SK-N-MC (cell line): ENCODE data around the gene DCLK1.

ENCODE experiments used
- DNase-seq: peaks from one replicate; pipeline ENCODE4 v3.0.0-alpha.2; 2011; ENCODE audit warnings: low read depth, low spot score
- H3K27ac ChIP-seq: fragments of 200-600 bp; sonication (generic); 2 replicates; pipeline ENCODE4 v1.5.1; 2016; ENCODE audit warnings: mixed run types
- H3K36me3 ChIP-seq: fragments of 200-600 bp; sonication (generic); 2 replicates; pipeline ENCODE4 v1.6.1; 2017; ENCODE audit warnings: antibody characterized with exemption, low read length, mixed read lengths; ENCODE audit not compliant: insufficient read depth
- H3K4me3 ChIP-seq: fragments of 200-600 bp; sonication (generic); 2 replicates; pipeline ENCODE4 v1.5.1; 2016
- H3K9ac ChIP-seq: fragments of 200-600 bp; sonication (generic); 2 replicates; pipeline ENCODE4 v1.8.0; 2017; ENCODE audit warnings: mixed run types, mixed read lengths; ENCODE audit not compliant: insufficient read length
- H3K9me3 ChIP-seq: fragments of 200-600 bp; sonication (generic); 2 replicates; pipeline ENCODE4 v1.6.1; 2017; ENCODE audit warnings: low read depth, mild to moderate bottlenecking, antibody characterized with exemption, low read length, moderate library complexity, mixed read lengths
- EZH2 ChIP-seq: fragments of 200-600 bp; sonication (generic); IDR thresholded peaks from one replicate; pipeline ENCODE4 v1.6.1; 2017; ENCODE audit warnings: antibody characterized with exemption
- FOXP2 ChIP-seq: optimal IDR thresholded peaks from 2 replicates; pipeline ENCODE3; 2011; ENCODE audit warnings: mild to moderate bottlenecking, moderate library complexity; ENCODE audit not compliant: insufficient read depth; ENCODE audit errors: extremely low read length, control extremely low read depth
- POLR2AphosphoS5 ChIP-seq: IDR thresholded peaks from 2 replicates; pipeline ENCODE4 v1.6.1; 2012; ENCODE audit warnings: mild to moderate bottlenecking, low read depth, low read length, borderline replicate concordance

DCLK1 gene

DNA sequence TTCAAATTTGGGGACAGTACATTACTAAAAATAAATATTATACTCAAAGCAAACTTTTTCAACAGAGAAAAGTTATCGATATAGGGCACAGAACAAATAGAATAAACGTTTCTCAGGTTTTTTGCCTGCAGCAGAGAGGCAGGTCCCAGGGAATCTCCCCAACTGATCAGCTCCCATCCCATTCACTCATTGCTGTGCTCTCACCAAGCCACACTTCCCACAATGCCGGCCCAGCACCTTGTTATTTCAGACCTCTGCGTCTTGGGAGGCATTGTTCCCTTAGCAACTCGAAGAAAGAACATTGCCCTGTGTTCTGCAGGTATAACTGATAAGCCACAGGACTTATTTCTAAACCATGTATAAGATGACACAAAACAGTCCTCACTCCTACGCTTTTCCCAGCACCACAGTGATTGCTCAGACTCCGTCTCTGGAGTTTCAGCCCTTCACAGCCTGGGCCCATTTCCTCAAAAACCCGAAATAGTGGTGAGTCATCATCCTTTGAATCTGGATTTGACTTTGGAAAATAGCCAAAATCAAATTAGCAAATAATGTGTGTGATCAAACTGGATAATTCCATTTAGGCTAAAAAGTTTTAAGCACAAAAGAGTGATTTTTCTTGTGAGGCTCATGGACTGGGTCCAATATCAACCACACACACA lies 100.4 kb downstream of the DCLK1 start:
- Histone ChIP-seq H3K9me3 (no peaks in the 10 kb centered on the region), H3K36me3 (no peaks in the 10 kb centered on the region), H3K9ac (peak overlapping the region; percentile 29), H3K4me3 (peak overlapping the region; percentile 38; the same call in 1 of the 2 replicates), H3K27ac (no peak overlapping the region; the same call in 1 of the 2 replicates)
- TF ChIP-seq FOXP2 (no peak), EZH2 (no peak), POLR2AphosphoS5 (no peak)
- peak; percentile 53 for DNase-seq

DNA sequence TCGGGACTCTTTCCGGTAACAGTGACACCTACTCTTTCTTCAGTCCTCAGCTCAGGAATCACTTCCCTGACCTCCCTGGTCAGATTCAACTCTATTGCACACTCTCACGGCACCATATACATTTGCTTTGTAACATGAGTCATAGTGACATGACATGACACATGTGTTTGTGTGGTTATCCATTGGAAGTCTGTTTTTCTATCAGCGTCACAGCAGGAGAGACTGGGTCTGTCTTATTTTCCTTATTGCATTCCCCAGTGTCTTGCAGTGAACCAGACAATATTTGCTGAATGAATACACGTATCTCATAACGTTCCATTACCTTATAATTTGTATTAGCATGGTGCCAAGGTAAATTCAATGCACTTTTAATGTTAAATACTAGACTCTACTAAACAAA lies 102.0 kb downstream of the DCLK1 start:
- Histone ChIP-seq H3K27ac (no peak overlapping the region), H3K36me3 (no peaks in the 10 kb centered on the region), H3K9me3 (no peaks in the 10 kb centered on the region), H3K4me3 (no peak overlapping the region), H3K9ac (no peak overlapping the region)
- no peak for DNase-seq
- TF ChIP-seq POLR2AphosphoS5 (no peak), EZH2 (no peak), FOXP2 (no peak)

GRCh38 chr13:36028359-36029025 lies 102.7 kb downstream of the DCLK1 start:
- TF ChIP-seq EZH2 (no peak), FOXP2 (no peak), POLR2AphosphoS5 (no peak)
- H3K4me3 ChIP-seq = no peak overlapping the region
- H3K9ac ChIP-seq = no peak overlapping the region
- no peaks in the 10 kb centered on the region for H3K36me3 ChIP-seq
- DNase-seq = no peak
- no peaks in the 10 kb centered on the region for H3K9me3 ChIP-seq
- H3K27ac ChIP-seq = no peak overlapping the region

DNA sequence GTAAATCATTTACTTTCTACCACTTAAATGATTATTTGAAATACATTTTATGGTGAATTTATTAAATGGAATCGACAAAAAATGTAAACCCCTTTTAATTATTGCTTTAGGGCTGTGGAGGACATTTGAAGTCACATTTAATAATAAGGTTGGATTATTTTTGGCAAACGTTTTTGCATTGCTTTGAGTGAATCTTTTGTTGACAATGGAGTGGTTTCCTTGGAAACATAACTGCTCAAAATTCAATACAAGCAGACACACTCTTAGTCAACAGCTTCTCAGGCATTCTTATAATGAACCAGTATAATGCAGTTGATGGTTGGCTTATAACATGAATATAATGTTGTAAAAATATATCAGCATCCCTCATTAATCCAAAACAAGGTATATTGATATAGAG lies 104.7 kb downstream of the DCLK1 start:
- Histone ChIP-seq H3K9ac (no peak overlapping the region), H3K4me3 (no peak overlapping the region), H3K36me3 (no peaks in the 10 kb centered on the region), H3K27ac (no peak overlapping the region), H3K9me3 (no peaks in the 10 kb centered on the region)
- no peak for DNase-seq
- TF ChIP-seq EZH2 = no peak
- no peak for TF ChIP-seq POLR2AphosphoS5
- TF ChIP-seq FOXP2 = no peak

GRCh38 chr13:36014763-36015162 lies 116.4 kb downstream of the DCLK1 start:
- H3K4me3 ChIP-seq = no peak overlapping the region
- TF ChIP-seq EZH2 = no peak
- TF ChIP-seq FOXP2 = no peak
- TF ChIP-seq POLR2AphosphoS5 = no peak
- no peaks in the 10 kb centered on the region for H3K9me3 ChIP-seq

DNA sequence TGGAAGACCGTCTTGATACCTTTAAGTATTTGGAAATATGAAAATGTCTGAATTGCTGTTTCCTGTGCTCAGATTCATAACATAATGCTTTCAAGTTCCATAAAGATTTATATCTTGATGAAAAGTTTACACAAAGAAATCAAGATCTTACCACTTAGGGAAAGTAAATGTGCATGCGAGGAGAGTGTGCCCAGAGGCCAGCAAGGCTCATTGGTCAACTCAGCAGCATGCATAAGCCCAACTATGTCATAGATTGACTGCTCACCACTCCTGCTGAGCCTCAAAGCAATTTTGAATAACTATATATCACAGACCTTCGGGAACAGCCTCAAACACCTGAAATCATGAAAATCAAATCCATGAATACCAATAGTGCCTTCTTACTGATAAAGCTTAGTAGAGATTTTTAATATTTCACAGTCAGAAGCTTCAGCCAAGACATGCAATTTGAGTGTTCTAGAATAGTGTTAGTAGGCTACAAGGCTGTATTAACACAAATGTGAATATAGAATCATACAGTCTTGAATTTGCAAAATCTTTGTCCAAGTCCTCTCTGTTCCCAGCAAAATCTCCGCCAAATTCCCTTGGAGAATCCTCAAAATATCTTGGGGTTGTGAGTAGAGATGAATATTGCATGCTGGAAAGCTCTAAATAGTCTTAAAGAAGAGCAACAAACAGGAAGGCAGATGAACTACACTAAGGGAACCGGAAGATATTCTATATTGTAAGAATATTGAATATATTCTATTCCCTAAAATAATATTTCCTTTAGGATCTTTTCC lies 124.1 kb downstream of the DCLK1 start:
- Histone ChIP-seq H3K27ac (no peak overlapping the region), H3K4me3 (no peak overlapping the region), H3K9me3 (no peaks in the 10 kb centered on the region), H3K36me3 (no peaks in the 10 kb centered on the region), H3K9ac (no peak overlapping the region)
- TF ChIP-seq EZH2 (no peak), POLR2AphosphoS5 (no peak), FOXP2 (no peak)
- no peak for DNase-seq

More at GRCh38 chr13:36014763-36015162, 116.4 kb downstream of the DCLK1 start:
- no peak overlapping the region for H3K9ac ChIP-seq
- H3K36me3 ChIP-seq = no peaks in the 10 kb centered on the region
- H3K27ac ChIP-seq = no peak overlapping the region
- no peak for DNase-seq

GRCh38 chr13:36006347-36006746 lies 124.8 kb downstream of the DCLK1 start:
- Histone ChIP-seq H3K9ac (no peak overlapping the region), H3K9me3 (no peaks in the 10 kb centered on the region), H3K4me3 (no peak overlapping the region), H3K27ac (no peak overlapping the region), H3K36me3 (no peaks in the 10 kb centered on the region)
- no peak for DNase-seq
- TF ChIP-seq EZH2 = no peak
- TF ChIP-seq POLR2AphosphoS5 = no peak
- no peak for TF ChIP-seq FOXP2

DNA sequence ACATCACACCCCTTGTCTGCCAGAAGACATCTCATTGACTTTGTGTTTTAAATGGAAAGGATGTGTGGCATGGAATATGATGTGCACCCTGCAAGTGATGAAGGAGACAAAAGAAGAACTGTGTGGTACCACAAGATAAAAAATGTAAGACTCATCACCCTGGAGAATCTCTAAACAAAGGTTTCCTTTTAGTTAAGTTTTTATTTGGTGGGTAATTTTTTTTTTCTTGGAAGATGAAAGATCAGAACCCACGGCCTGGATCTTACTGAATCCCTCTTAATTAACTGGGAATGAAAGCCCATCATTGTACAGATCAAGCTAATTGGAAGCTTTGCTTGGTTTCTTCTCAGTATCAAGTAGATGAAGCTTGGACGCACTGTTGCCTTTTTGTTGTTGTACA lies 129.6 kb downstream of the DCLK1 start:
- Histone ChIP-seq H3K27ac (no peak overlapping the region), H3K4me3 (no peak overlapping the region), H3K36me3 (no peaks in the 10 kb centered on the region), H3K9me3 (no peaks in the 10 kb centered on the region), H3K9ac (no peak overlapping the region)
- no peak for DNase-seq
- TF ChIP-seq FOXP2 (no peak), POLR2AphosphoS5 (no peak), EZH2 (no peak)

DNA sequence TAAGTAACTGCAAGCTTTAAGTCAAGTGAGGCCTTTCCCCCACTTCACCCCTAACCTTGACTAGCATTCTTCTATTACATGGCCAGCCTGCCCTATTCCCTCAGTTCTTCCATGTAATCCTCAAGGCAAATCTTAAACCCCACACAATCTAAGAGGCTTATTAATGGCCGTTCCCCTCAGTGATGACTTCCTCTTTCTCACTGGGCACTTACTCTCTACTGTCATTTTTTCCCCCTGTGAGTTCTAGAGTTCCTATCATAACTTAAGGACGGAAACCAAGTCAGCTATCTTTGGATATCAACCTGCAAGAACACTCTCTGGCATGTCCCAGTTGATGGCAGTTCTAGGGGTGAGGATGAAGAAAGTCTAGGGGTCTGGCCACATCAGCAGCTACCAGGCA lies 131.2 kb downstream of the DCLK1 start:
- Histone ChIP-seq H3K9ac (no peak overlapping the region), H3K9me3 (no peaks in the 10 kb centered on the region), H3K36me3 (no peaks in the 10 kb centered on the region), H3K27ac (no peak overlapping the region), H3K4me3 (no peak overlapping the region)
- no peak for TF ChIP-seq EZH2
- no peak for DNase-seq
